ENCODE results near the gene GSK3B. TPM values are rescaled to one million over a fixed set of nuclear protein-coding genes. Genes with fewer than 3 reads are reported as not detected.

Gene GSK3B
- total and polyA plus RNA-seq, 2 donors (not counting 3 experiments of a cell fraction or from before 2014, with no cell fraction given): 22.1 to 50.1 TPM

- dilution Hi-C loops (cut with MboI; ENCODE audit: extremely low pct_ligation_motif_present, low sequenced_read_pairs) (no loop called here), intact Hi-C loops (cut with micrococcal nuclease) (loop anchor here (1.0 to 2.0 kb wide), 8 partner anchors 57 to 628 kb away; partner anchors contain the start of genes LRRC58 and POGLUT1)
- Histone ChIP-seq H3K27ac (ENCODE audit: insufficient read depth, low read depth, low read length) (peak overlapping the region; percentile 99), H3K9ac (replicated peaks; ENCODE audit: extremely low read depth, insufficient read depth, low read length) (peak overlapping the region; percentile 100), H4K20me1 (replicated peaks; ENCODE audit: control insufficient read depth, extremely low read depth, insufficient read depth, low read length) (peaks cover 10% of the 10 kb centered on the region), H2AFZ (ENCODE audit: low read depth, low read length) (peak overlapping the region; percentile 5), H3K36me3 (ENCODE audit: control insufficient read depth in 2 of 2, extremely low read depth in 1 of 2, insufficient read depth in 2 of 2, low read length in 2 of 2) (no peaks in the 10 kb centered on the region), H3K4me3 (replicated peaks in 1 of 3; ENCODE audit: insufficient read depth in 1 of 3, low read depth in 1 of 3, low read length in 3 of 3) (peak overlapping the region; percentile 20 to 96 (median 78)), H3K27me3 (ENCODE audit: control insufficient read depth in 2 of 2, insufficient read depth in 2 of 2, low read length in 2 of 2) (no peaks in the 10 kb centered on the region), H3K4me1 (ENCODE audit: control insufficient read depth, extremely low read depth, insufficient read depth, low read length) (peaks cover 16% of the 10 kb centered on the region), H3K79me2 (ENCODE audit: control insufficient read depth, insufficient read depth, low read length) (peaks cover 39% of the 10 kb centered on the region), H3K9me1 (replicated peaks; ENCODE audit: control insufficient read depth, extremely low read depth, insufficient read depth, low read length) (no peaks in the 10 kb centered on the region), H3K9me3 (replicated peaks; ENCODE audit: control insufficient read depth, insufficient read depth, low read length) (no peaks in the 10 kb centered on the region), H3K4me2 (ENCODE audit: insufficient read depth, low read length) (peak overlapping the region; percentile 90)
- TSS peak; percentile 73 for BruUV-seq (replicated peaks)
- TF ChIP-seq CTCF (IDR thresholded peaks at IDR 0.05; ENCODE audit: extremely low read depth in 1 of 2, insufficient read depth in 1 of 2, low read depth in 1 of 2, low read length in 2 of 2): no peak
- no peak for TF ChIP-seq GATA2 (IDR thresholded peaks at IDR 0.05; ENCODE audit: insufficient read depth, insufficient read length, low read depth, low read length)
- no peak for TF ChIP-seq POLR2AphosphoS5 (IDR thresholded peaks at IDR 0.05; ENCODE audit: insufficient read depth, low read depth, low read length)
- no peak for TF ChIP-seq JUN (IDR thresholded peaks at IDR 0.05; ENCODE audit: borderline replicate concordance, insufficient read depth, insufficient read length, low read depth)
- TF ChIP-seq POLR2A (IDR thresholded peaks at IDR 0.05; ENCODE audit: low read depth, low read length): no peak
- TF ChIP-seq MAX (IDR thresholded peaks at IDR 0.05; ENCODE audit: insufficient read depth, insufficient read length): no peak
- no peak for TF ChIP-seq EZH2 (IDR thresholded peaks at IDR 0.05; ENCODE audit: borderline replicate concordance, low read depth, low read length, severe bottlenecking)
- no peak for TF ChIP-seq FOS (IDR thresholded peaks at IDR 0.05; ENCODE audit: borderline replicate concordance, insufficient read depth, low read length)
- no peak for TF ChIP-seq MYC (IDR thresholded peaks at IDR 0.05; ENCODE audit: low read depth, low read length)
- FAIRE-seq: no peak
- DNase-seq (ENCODE audit: low read depth, low spot score): no peak
- ChIA-PET CTCF (interaction anchor here (0.9 to 1.7 kb wide), 10 partner anchors 15 to 463 kb away, joined by 3 to 16 read pairs (median 4); no protein-coding TSS in a partner anchor), POLR2A (interaction anchor here (0.5 to 3.3 kb wide), 16 partner anchors 17 to 464 kb away, joined by 3 to 37 read pairs (median 4); no protein-coding TSS in a partner anchor)
Observed at GRCh38 chr3:120095979-120096426, 1.8 kb upstream of the GSK3B start.
